HepG2 (cell line): ENCODE measurements around the gene FOSB. TPM values are rescaled to one million over a fixed set of nuclear protein-coding genes. Genes with fewer than 3 reads are reported as not detected.

ENCODE experiments used
- BCL3 ChIP-seq: sonication (generic); formaldehyde crosslinking; IDR thresholded peaks from 2 replicates; pipeline ENCODE4 v1.5.1; 2020; ENCODE audit warnings: mild to moderate bottlenecking, missing genetic modification reagents, moderate library complexity
- GMEB2 ChIP-seq: IDR thresholded peaks from 2 replicates; pipeline ENCODE4 v1.6.1; 2016; ENCODE audit warnings: missing biosample characterization, missing genetic modification reagents, low read depth
- ISX ChIP-seq: sonication (generic); formaldehyde crosslinking; conservative IDR thresholded peaks from 2 replicates; pipeline ENCODE4 v1.5.0; 2020; ENCODE audit warnings: missing genetic modification reagents
- LBX2 ChIP-seq: sonication (generic); formaldehyde crosslinking; IDR thresholded peaks from 2 replicates; pipeline ENCODE4 v1.5.0; 2020; ENCODE audit warnings: missing genetic modification reagents, mild to moderate bottlenecking, borderline replicate concordance
- NRL ChIP-seq: sonication (generic); formaldehyde crosslinking; IDR thresholded peaks from 2 replicates; pipeline ENCODE4 v1.5.0; 2020; ENCODE audit warnings: missing genetic modification reagents, mild to moderate bottlenecking, moderate library complexity, borderline replicate concordance
- PAWR ChIP-seq: sonication (generic); formaldehyde crosslinking; IDR thresholded peaks from 2 replicates; pipeline ENCODE4 v1.4.0; 2020; ENCODE audit warnings: missing genetic modification reagents, mild to moderate bottlenecking, borderline replicate concordance
- SKIL ChIP-seq: sonication (generic); formaldehyde crosslinking; IDR thresholded peaks from 2 replicates; pipeline ENCODE4 v1.8.0; 2022; ENCODE audit warnings: missing genetic modification reagents, mild to moderate bottlenecking, moderate library complexity, borderline replicate concordance
- TEAD3 ChIP-seq: optimal IDR thresholded peaks from 2 replicates; pipeline ENCODE3; 2016; ENCODE audit warnings: borderline replicate concordance
- ZBTB40 ChIP-seq, 2 experiments: fragments of 450-650 bp in 1 of 2; sonication (generic) in 1 of 2; formaldehyde crosslinking in 1 of 2; IDR thresholded peaks; 2 replicates each; pipeline versions ENCODE4 v1.6.1 to v1.8.0; 2016 to 2022; ENCODE audit warnings: antibody characterized with exemption in 1 of 2, mild to moderate bottlenecking in 1 of 2, missing genetic modification reagents in 1 of 2
- ZFP36L2 ChIP-seq: sonication (generic); formaldehyde crosslinking; IDR thresholded peaks from 2 replicates; pipeline ENCODE4 v1.4.0; 2020; ENCODE audit warnings: missing genetic modification reagents
- ZNF644 ChIP-seq: IDR thresholded peaks from 2 replicates; pipeline ENCODE4 v1.6.1; 2016; ENCODE audit warnings: low read depth
- ZNF652 ChIP-seq: IDR thresholded peaks from 2 replicates; pipeline ENCODE4 v1.6.1; 2016; ENCODE audit warnings: low read depth, borderline replicate concordance
- ZNF749 ChIP-seq: sonication (generic); formaldehyde crosslinking; IDR thresholded peaks from 2 replicates; pipeline ENCODE4 v1.8.0; 2022; ENCODE audit warnings: mild to moderate bottlenecking, missing genetic modification reagents, moderate library complexity, borderline replicate concordance
- polyA plus RNA-seq, 8 experiments: library from polyadenylated mRNA; depleted of rRNA in 3 of 8; stranded (reverse) in 7 of 8; unstranded in 1 of 8; fragments of >200 nt; fragmentation: Illumina TruSeq in 4 of 8; extraction: Trizol in 4 of 8; gene quantifications; 2 replicates each; pipeline versions ENCODE4 v1.2.1 to v1.2.3, GENCODE V29; 2011 to 2016; ENCODE audit warnings: low read depth in 4 of 8, missing spikeins in 1 of 8, mixed read lengths in 1 of 8; ENCODE audit not compliant: insufficient read depth in 1 of 8
- total RNA-seq, 5 experiments: library from RNA; depleted of rRNA; stranded (reverse); fragments of >200 nt; fragmentation: Illumina TruSeq; extraction: Trizol; gene quantifications; 2 replicates each; pipeline ENCODE4 v1.2.3, GENCODE V29; 2016; ENCODE audit warnings: low read depth in 1 of 5

FOSB gene
- total and polyA plus RNA-seq, 2 of the 13 experiments (the other 11 are each of a cell fraction or from before 2014, with no cell fraction given), result 2.8 to 6.0 TPM

GRCh38 chr19:45443462-45444317 is 24.1 kb upstream of the FOSB start (continued):
- TF ChIP-seq ZBTB40 (IDR thresholded peaks at IDR 0.05) (no peak), ZBTB40 (CRISPR knock-in tag; IDR thresholded peaks at IDR 0.05) (no peak), SKIL (peak; percentile 94), BCL3 (peak; percentile 74), GMEB2 (CRISPR knock-in tag) (no peak), ZFP36L2 (no peak), ZNF644 (CRISPR knock-in tag) (no peak), LBX2 (CRISPR knock-in tag) (0 out of 2 replicates have a peak, but pooled peaks have one; percentile 22), ISX (no peak), ZNF749 (CRISPR knock-in tag) (no peak), PAWR (CRISPR knock-in tag) (no peak), NRL (CRISPR knock-in tag) (peak; percentile 40; the same call in 1 of the 2 replicates), ZNF652 (CRISPR knock-in tag) (no peak), TEAD3 (CRISPR knock-in tag) (peak; percentile 55)
